KOPT-K1 (cell line): ENCODE measurements around the gene ZNF438.
"Not testable (repeated sequence)": the region's sequence is repeated elsewhere in the genome, so short reads cannot be mapped to it uniquely, and the experiment has no call there.

ENCODE experiments used
- H3K27ac ChIP-seq: fragments of 200-600 bp; sonication (generic); 2 replicates; pipeline ENCODE4 v1.5.1; 2016; ENCODE audit warnings: antibody characterized with exemption, mild to moderate bottlenecking, low read depth, low read length; ENCODE audit not compliant: poor library complexity, severe bottlenecking
- H3K36me3 ChIP-seq: fragments of 200-600 bp; sonication (generic); 2 replicates; pipeline ENCODE4 v1.5.1; 2017; ENCODE audit warnings: antibody characterized with exemption, mild to moderate bottlenecking, low read length, moderate library complexity; ENCODE audit not compliant: insufficient read depth
- H3K9me3 ChIP-seq: fragments of 200-600 bp; sonication (generic); 2 replicates; pipeline ENCODE4 v1.5.1; 2017; ENCODE audit warnings: antibody characterized with exemption, low read length, mild to moderate bottlenecking; ENCODE audit not compliant: insufficient read depth, poor library complexity, severe bottlenecking

ZNF438 gene

DNA sequence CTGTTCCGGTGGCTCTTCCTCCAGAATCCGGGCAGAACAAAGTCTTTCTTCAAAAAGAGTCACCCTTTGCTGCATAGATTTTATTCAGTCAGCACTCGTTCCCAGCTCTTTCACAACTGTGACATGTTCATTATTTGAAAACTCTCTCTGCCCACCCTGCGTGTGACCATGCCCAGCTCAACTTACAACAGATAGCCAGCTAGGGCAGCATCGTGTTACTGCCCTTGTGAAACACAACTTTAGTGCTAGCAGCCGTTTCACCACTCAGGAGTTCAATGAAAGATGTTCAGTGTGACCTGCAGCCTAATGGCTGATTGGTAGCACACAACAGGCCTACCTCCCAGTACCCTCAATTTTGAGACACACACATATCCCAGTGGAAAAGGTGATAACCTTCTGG, 57.9 kb downstream of the ZNF438 start:
- Histone ChIP-seq H3K9me3 (no peaks in the 10 kb centered on the region), H3K36me3 (no peaks in the 10 kb centered on the region), H3K27ac (no peak overlapping the region)

DNA sequence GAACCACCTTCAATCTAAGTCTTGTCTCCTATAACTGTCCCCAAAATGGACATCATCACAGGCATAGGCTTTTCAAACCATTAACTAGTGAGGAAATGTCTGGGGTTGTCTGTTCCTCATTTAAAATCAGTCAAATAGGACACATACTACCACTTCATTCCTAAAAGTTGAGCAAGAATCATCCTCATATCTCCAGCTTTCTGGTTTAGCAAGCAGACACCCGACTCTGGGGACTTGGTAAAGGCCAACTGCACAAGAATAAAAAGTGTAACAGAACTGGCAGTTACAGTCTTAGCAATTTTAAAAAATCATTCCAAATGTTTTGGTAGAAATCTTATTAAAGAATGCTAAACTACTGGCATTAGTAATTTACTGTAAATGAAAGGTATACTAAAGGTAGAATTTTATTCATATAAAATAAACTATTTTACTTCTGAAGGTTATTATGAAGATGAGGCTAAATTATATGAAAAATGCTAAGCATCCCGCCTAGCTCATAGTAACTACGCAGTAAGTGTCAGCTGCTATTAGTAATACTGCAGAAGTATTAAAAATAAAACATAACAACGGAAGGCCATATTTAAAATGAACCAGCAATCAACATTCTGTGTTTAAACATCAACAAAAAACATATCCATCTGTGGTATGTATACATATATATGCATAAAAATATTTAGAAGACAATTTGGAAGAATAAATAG, 60.8 kb downstream of the ZNF438 start:
- H3K27ac ChIP-seq: no peak overlapping the region
- H3K36me3 ChIP-seq: no peaks in the 10 kb centered on the region
- no peaks in the 10 kb centered on the region for H3K9me3 ChIP-seq

GRCh38 chr10:30968711-30969110, 63.0 kb downstream of the ZNF438 start:
- H3K36me3 ChIP-seq: no peaks in the 10 kb centered on the region
- H3K9me3 ChIP-seq: no peaks in the 10 kb centered on the region
- H3K27ac ChIP-seq: no peak overlapping the region

GRCh38 chr10:30967650-30968410, 63.8 kb downstream of the ZNF438 start:
- no peaks in the 10 kb centered on the region for H3K36me3 ChIP-seq
- no peaks in the 10 kb centered on the region for H3K9me3 ChIP-seq
- H3K27ac ChIP-seq: peak overlapping the region; percentile 66

DNA sequence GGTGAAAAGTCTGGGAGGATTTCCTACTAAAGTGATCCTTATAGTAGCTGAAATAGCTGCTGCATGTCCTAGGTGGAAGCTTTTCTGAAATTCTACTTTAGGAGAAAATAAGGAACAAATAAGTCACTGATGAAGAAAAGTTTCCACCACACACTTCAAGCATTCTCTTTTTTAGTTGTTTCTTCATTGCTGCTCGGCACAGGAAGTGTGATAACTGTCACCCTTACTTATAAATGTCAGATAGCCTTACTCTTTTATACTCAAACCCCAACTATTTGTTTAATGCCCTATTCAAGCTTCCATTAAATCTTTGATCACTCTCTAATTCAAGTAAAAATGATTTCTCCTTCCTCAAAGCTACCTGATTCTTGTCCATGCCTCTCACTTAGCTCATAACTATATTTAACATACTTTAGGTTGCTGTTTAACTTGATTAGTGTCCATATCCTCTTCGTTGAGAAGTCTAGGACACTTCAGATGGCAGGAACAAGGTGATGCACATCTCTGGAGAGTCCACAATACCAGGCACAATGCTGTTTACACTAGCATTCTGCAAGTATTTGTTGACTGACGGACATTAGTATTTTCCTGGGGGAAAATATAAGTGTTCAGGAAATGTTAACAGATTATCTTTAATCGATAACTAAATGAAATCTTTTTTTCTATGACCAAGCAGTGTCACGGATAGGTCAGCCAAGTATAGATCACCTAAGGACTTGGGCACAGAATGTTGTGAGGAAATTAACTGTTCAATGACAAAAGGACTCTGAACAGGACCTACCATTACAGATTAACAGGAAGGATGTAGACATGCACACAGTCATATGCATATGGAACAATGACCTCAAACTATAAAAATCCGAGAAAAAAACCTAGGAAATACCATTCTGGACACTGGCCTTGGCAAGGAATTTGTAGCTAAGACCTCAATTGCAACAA, 67.4 kb downstream of the ZNF438 start:
- H3K9me3 ChIP-seq: no peaks in the 10 kb centered on the region
- H3K27ac ChIP-seq: peak overlapping the region; percentile 66
- H3K36me3 ChIP-seq: no peaks in the 10 kb centered on the region

GRCh38 chr10:30962522-30962921, 69.1 kb downstream of the ZNF438 start:
- H3K36me3 ChIP-seq: no peaks in the 10 kb centered on the region

DNA sequence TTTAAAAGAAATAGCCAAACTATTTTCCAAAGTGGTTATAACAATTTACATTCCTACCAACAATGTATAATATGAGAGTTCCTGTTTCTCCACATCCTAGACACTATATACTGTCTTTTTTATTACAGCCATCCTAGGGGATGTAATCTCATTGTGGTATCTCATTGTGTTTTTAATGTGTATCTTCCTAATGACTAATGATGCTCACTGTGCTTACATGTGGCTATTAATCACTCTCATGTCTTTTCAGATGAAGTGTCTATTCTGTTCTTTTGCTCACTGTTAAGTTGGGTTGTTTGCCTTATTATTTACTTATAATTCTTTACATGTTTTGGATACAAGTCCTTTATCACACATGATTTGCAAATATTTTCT, 71.8 kb downstream of the ZNF438 start:
- H3K9me3 ChIP-seq: peaks cover 8% of the 10 kb centered on the region
- H3K36me3 ChIP-seq: no peaks in the 10 kb centered on the region
- H3K27ac ChIP-seq: no peak overlapping the region

More at GRCh38 chr10:30962522-30962921, 69.1 kb downstream of the ZNF438 start:
- Histone ChIP-seq H3K9me3 (no peaks in the 10 kb centered on the region), H3K27ac (no peak overlapping the region)

DNA sequence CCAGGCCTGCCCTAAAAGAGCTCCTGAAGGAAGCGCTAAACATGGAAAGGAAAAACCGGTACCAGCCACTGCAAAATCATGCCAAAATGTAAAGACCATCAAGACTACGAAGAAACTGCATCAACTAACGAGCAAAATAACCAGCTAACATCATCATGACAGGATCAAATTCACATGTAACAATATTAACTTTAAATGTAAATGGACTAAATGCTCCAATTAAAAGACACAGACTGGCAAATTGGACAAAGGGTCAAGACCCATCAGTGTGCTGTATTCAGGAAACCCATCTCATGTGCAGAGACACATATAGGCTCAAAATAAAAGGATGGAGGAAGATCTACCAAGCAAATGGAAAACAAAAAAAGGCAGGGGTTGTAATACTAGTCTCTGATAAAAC, 82.4 kb downstream of the ZNF438 start:
- H3K36me3 ChIP-seq, H3K27ac ChIP-seq: not testable (repeated sequence)
- H3K9me3 ChIP-seq: peaks cover 18% of the 10 kb centered on the region

DNA sequence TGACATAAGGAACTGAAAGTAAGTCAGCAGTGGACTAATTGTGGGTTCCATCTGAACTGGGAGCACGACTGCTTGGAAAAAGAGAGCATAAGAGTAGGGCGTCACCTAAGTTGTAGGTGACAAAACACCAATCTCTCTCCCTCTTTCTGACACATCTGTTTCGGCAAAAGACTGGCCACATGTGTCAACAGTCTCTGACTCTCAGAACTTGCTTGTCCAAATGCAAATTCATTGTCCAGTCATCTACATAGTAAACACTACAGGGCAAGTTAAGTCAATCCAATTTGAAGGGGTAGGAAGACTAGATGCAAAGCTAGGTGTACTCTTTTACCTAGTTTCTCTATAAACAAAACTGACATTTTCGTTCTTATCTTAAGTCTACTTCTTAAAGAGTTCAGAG, 87.7 kb downstream of the ZNF438 start:
- H3K9me3 ChIP-seq: peaks cover 11% of the 10 kb centered on the region
- H3K27ac ChIP-seq: no peak overlapping the region
- H3K36me3 ChIP-seq: no peaks in the 10 kb centered on the region

- Histone ChIP-seq H3K9me3 (peaks cover 11% of the 10 kb centered on the region), H3K36me3 (no peaks in the 10 kb centered on the region), H3K27ac (no peak overlapping the region)
Observed at GRCh38 chr10:30943451-30943850, 88.2 kb downstream of the ZNF438 start.

DNA sequence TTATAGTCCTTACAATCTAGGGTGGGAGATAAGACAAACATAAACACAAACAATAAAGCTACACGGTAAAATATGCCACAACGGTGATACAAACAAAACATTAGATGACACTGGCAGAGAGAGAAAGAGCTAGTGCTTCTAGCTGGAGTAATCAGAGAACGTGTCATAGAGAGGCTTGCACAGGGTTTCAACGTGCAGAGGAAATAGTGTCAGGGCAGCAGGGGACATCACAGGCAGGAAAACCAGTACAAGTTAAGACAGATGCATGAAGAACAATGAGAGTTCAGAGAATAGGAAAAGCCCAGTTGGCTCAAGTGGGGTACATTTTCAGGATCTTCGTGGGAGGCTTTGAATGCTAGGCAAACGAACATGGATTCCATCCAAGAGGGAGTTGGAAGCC, 91.4 kb downstream of the ZNF438 start:
- H3K36me3 ChIP-seq: peaks cover 6% of the 10 kb centered on the region; the same call in 1 of the 2 replicates
- H3K9me3 ChIP-seq: peaks cover 10% of the 10 kb centered on the region
- no peak overlapping the region for H3K27ac ChIP-seq

GRCh38 chr10:30939643-30940251, 91.9 kb downstream of the ZNF438 start:
- Histone ChIP-seq H3K9me3 (peaks cover 12% of the 10 kb centered on the region), H3K27ac (no peak overlapping the region), H3K36me3 (peaks cover 7% of the 10 kb centered on the region; the same call in 1 of the 2 replicates)

- H3K9me3 ChIP-seq: peaks cover 12% of the 10 kb centered on the region
- H3K36me3 ChIP-seq: peaks cover 7% of the 10 kb centered on the region; the same call in 1 of the 2 replicates
- H3K27ac ChIP-seq: no peak overlapping the region
Observed at GRCh38 chr10:30935078-30935477, 96.6 kb downstream of the ZNF438 start.

DNA sequence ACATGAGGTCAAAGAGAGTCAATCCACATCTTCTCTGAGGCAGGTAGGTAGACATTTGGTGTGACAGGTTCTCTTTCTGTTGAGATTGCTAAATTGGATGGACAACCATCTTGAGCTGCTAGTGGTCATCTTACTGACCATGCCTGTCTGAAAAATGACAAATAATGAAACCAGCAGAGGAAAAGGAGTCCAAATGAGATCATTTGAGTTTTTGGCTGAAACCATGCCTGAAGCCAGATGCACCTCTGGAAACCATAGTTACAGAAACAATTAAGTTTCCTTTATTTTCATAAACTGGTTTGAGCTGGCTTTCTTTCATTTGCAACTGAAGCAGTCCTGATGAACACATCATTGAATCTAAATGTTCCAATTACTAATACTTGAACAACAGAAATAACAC, 100.6 kb downstream of the ZNF438 start:
- Histone ChIP-seq H3K36me3 (peaks cover 7% of the 10 kb centered on the region; the same call in 1 of the 2 replicates), H3K9me3 (peaks cover 14% of the 10 kb centered on the region), H3K27ac (no peak overlapping the region)
